CD4-positive, alpha-beta T cell treated with Interleukin-15 for 4 hours (primary cell): ENCODE results near the gene CNIH2.
"Not testable (repeated sequence)": the region's sequence is repeated elsewhere in the genome, so short reads cannot be mapped to it uniquely, and the experiment has no call there.

ENCODE experiments used
- DNase-seq: peaks from one replicate; pipeline ENCODE4 v3.0.0-alpha.2; 2020; ENCODE audit warnings: low spot score

CNIH2 gene

DNA sequence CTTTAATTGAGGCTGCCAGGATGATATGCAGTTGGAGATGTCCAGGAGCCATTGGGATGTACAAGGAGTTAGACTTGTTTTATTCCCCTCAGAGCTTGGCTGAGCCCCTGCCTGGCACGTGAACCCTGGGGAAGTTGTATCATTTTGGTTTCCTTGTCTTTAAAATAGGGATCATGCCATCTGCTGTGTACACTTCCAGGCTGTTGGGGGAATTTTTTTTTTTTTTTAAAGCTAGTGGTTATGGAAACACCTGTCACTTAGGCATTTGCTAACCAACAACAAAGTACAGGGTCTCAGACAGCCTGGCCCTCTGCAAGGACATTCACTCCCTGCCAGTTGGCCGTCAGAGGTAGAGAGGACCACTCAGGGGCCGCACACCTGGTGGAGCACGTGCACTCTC, 18.0 kb upstream of the CNIH2 start:
- DNase-seq, result no peak

DNA sequence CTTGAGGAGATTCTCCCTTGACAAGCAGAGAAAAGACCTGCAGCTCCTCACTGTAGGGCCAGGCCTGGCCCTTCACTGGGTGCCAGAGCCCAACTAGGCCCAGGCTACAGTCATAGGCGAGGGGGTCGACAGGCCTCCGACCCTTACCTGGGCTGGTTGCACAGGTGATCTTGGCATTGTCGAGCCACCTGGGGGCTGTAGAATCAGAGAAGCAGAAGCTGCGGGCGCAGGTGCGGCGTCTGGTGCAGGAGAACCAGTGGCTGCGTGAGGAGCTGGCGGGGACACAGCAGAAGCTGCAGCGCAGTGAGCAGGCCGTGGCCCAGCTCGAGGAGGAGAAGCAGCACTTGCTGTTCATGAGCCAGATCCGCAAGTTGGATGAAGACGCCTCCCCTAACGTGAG, 16.4 kb upstream of the CNIH2 start:
- DNase-seq, result no peak

DNA sequence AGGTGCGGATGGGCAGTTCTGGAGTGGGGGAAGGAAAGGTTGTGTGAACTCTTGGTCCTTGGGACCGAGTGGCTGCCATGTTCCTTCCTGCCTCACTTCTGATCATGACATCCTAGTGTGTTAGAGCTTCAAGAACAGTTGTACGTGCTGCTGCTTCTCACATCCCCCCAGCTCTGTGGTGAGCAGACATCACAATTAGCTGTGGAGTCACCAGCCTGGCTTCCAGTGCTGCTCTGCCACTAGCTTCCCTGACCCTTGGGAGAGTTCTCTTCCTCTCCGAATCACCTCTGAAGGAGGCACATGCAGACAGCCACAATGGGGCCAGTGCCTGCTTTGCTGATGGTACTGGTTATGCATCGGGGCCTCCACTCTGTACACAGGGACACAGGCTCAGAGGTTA, 15.8 kb upstream of the CNIH2 start:
- DNase-seq, result no peak

DNA sequence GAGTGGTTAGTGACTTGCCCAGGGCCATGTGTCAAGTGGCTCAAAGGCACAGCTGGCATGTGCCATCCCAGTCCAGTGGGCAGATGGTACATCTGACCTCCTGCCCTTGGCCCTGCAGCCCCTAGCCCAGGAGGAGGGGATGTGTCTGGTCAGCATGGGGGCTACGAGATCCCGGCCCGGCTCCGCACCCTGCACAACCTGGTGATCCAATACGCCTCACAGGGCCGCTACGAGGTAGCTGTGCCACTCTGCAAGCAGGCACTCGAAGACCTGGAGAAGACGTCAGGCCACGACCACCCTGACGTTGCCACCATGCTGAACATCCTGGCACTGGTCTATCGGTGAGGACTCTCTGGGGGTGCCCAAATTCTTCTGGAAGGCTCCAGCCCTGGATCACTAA, 15.3 kb upstream of the CNIH2 start:
- no peak for DNase-seq

DNA sequence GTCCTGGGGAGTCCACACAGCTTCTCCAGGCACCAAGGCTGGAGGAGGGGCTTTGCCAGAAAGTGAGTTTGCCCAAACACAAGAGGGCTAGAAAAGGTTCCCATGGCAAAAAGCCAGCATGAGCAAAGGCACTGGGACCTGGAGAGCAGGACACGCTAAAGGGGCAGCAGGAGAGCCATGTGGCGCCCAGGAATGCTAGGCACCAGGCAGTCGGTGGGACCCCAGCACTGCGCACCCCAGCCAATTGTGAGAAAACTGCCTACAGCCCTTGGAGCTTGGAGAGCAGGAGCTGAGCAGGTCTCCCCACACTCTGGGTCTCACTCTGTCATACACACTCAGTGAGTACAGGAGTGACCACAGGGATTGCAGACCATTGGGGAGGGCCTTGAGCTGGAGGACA, 14.7 kb upstream of the CNIH2 start:
- no peak for DNase-seq

DNA sequence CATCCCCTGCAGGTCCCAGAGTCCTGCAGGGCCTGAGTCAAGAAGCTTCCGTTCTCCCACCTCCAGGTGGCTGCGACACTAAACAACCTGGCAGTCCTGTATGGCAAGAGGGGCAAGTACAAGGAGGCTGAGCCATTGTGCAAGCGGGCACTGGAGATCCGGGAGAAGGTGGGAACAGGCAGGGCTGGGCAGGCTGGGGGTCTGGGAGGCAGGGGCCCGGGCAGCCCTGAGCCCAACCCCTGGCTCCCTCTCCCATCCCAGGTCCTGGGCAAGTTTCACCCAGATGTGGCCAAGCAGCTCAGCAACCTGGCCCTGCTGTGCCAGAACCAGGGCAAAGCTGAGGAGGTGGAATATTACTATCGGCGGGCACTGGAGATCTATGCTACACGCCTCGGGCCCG, 14.2 kb upstream of the CNIH2 start:
- no peak for DNase-seq

DNA sequence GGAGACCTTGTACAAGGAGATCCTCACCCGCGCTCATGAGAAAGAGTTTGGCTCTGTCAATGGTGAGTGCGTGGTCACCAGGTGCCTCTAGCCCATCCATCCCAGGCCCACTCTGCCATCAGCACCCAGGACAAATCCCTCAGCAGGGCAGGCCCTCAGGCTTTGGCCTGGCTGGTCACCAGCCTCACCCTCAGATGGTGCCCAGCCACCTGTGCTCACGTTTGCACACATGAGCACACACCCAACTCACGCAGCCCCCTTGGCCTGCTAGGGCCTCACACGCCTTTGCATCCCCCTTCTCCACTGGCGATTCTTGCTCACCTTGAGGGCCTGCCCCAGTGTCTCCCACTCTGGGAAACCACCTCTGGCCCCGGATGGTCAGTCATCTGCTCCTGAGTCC, 13.6 kb upstream of the CNIH2 start:
- no peak for DNase-seq

DNA sequence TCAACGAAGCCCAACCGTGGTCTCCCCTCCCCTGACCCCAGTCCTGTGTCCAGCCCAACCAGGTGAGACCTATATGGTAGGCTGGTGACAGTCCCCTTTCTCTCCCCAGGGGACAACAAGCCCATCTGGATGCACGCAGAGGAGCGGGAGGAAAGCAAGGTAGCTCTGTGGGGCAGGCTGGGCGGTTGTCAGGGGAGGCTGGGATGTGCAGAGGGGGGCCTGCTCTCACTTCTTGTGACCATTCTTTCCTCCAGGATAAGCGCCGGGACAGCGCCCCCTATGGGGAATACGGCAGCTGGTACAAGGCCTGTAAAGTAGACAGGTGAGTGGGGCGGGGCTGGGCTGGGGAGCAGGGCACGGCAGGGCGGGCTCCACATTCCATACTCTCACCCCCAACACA, 13.1 kb upstream of the CNIH2 start:
- DNase-seq, result peak; percentile 31

DNA sequence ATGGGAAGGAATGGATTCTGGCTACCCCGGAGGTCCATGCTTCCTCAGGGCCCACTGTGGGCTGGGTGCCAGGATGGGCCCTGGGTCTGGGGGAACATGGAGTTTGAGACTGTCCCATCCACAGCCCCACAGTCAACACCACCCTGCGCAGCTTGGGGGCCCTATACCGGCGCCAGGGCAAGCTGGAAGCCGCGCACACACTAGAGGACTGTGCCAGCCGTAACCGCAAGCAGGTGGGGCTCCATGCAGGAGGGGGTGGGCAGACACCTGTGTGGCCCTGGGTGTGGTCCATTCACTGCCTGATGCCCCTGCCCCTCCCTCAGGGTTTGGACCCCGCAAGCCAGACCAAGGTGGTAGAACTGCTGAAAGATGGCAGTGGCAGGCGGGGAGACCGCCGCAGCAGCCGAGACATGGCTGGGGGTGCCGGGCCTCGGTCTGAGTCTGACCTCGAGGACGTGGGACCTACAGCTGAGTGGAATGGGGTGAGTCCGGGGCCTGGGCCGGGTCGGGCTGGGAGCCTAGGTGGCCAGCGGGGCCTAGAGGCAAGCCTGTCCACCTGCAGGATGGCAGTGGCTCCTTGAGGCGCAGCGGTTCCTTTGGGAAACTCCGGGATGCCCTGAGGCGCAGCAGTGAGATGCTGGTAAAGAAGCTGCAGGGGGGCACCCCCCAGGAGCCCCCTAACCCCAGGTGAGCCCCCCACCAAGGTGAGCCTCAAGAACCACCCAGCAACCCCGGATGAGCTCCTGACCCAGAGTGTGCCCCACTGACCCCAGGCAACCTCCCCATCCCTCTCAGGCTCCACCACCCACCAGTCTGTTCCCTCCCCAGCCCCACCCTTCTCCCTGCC, 12.2 kb upstream of the CNIH2 start:
- no peak for DNase-seq

DNA sequence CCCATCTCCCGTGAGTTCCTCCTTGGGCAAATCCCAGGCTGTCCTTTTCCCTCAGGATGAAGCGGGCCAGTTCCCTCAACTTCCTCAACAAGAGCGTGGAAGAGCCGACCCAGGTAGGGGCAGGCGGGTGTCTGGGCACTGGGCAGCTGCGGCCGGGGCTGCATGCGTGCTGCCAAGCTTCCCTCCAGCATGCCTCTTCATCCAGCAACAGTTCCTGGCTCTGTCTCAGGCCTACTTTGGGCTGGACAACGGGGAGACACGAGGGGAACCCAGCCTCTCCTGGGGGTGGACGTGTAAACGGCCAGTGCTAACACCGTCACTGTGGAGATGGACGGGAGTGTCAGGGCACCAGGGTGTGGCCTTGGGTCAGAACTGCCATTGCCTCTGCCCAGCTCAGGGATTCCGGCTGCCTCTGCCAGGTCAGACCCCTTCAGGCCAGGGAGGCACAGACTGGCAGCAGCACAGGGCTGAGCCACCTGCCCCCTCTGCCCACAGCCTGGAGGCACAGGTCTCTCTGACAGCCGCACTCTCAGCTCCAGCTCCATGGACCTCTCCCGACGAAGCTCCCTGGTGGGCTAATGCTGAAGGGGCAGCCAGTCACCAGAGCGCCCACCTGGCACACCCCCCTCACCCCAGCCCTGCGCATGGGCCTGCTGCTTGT, 11.5 kb upstream of the CNIH2 start:
- DNase-seq, result no peak

DNA sequence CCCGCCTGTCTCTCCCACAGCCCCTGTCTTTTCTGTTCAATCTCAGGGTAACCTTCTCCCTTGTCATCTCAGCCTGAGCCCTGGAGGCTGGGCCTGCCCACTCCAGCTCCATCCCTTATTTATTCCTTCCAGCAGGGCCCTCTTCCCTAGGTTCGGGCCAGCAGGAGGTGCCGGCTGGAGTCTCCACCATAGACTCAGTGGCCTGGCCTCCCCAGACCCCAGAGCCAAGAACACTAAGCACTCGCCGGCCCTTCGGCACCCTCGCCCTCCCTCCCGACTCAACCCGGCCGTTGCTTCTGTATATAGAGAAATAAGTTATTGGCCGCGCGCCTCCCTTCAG, 11.0 kb upstream of the CNIH2 start:
- DNase-seq, result no peak

DNA sequence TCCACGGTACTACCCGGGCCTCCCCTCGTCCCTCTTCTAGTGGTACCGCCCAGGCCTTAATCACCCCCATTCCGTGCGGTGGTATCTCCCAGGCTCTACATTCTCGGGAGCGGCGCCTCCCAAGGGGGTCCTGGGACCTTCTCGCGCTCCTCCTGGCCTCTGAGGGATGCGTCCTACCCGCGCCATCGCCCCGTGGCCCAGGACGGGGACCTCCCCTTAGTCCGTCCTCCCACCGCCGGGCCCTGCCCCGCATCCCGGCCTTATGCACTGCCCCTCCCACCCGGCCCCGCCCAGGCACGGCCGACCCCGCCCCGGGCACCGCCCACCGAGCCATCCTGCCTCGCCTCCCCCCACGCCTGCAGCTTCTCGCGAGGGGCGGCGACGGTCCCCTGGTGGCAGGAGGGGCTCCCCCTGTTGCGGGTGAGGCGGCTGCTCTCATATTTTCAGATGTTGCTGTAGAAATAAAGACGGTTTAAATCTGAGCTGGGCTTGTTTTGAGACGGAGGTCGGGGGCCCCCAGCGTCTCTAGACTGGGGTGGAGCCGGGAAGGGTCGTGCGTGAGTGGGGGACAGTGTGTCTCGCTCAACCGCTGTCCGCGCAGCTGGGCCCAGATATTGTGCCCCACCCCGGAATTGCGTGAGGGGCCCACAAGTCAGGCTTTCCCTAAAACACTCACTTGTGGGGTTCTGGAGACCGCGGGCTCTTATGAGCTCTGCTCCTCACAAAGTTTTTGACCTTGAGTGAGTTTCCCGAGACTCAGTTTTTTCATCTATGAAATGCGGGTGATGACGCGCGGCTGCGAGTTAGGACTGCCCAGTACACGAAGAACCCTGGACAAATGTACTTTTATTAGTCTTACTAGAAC, 10.4 kb upstream of the CNIH2 start:
- DNase-seq, result peak; percentile 86

DNA sequence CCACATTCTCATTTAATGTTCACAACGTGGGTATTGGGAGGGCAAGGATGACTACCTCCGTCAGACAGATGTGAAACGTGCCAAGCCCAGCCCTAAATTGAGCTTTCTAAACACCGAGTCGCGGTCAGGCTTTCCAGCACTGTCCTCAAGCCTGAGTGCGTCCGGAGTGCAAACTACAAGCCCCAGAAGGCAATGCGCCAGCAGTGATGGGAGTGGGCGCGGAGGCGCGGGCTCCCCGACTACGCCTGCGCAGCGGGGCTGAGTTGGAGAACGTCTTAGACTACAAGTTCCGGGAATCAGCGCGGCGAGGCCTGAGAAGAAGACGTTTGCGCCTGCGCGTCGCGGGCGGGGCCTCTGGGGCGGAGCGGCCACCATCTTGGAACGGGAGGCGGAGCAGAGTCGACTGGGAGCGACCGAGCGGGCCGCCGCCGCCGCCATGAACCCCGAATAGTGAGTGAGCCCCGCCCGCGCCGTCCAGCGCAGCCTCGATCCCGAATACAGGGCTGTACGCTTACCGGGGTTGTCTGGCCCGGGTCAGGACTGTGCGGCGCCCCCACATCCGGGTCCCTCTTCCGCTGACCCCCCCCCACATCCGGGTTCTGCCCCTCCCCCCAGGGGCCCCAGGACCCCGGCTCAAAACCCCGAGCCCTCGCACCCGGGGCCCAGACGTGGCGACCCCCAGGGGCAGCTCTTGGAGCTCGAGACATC, 9.6 kb upstream of the CNIH2 start, which contains the start of gene RAB1B:
TSS of gene RAB1B (plus strand) at position 396 of the 708 bp plus-strand sequence. CDS start at position 437, 41 bp downstream.
- peak; percentile 100 for DNase-seq

DNA sequence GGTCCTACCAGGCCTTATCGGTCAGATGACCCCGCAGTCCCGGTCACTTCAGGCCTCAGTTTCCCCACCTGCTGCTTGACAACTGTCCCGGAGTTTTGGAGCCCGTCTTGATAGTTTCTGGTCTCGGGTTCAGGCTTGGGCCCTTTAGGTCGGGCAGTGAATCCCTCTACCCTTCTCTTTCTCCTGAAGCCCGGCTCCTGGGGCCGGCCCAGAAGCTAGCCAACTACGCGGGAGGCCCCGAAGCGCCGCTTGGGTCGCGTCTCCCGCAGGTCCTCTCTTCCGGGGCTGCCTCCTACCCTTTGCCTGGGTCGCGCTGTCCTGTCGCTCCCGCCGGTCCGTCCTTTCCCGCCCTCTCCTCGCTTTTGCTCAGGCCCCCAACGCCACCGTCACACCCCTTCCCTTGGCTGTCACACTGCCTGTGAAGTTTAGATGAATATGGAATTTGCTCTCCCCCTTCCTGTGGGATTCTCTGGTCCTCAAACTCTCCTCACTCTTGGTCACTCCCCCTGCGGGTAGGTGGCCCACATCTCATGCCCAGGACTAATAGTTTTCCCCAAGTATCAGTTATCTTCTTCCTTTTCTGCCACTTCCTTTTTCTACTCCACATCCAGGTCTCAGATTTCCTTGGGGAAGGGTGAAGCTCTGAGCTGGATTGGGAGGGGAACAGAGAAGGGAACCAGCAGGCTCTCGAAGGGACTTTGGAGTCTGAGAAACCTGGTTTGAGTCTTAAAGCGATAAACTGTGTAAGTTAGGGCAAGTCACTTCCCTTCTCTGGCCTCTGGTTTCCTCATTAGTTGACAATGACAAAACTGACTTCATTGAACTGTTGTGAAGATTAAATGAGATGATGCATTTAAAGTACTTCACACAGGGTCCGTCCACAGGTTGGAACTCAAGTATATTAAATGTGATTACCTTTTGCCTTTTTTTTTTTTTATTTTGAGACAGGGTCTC, 8.7 kb upstream of the CNIH2 start:
- peak; percentile 17 for DNase-seq

DNA sequence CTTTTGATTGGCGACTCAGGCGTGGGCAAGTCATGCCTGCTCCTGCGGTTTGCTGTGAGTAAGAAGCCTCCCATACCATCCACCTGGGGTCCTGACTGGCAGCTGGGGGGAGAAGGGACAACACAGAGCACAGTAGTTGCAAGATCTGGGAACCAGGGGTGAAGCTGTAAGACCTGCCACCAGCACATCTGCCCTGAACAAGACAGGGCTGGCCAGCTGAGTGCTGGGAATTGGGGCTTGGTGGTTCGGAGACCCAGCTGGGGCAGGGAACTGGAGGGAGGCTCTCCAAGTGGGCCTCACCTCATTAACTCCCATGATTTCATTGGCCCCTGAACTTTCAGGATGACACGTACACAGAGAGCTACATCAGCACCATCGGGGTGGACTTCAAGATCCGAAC, 6.2 kb upstream of the CNIH2 start:
- no peak for DNase-seq

DNA sequence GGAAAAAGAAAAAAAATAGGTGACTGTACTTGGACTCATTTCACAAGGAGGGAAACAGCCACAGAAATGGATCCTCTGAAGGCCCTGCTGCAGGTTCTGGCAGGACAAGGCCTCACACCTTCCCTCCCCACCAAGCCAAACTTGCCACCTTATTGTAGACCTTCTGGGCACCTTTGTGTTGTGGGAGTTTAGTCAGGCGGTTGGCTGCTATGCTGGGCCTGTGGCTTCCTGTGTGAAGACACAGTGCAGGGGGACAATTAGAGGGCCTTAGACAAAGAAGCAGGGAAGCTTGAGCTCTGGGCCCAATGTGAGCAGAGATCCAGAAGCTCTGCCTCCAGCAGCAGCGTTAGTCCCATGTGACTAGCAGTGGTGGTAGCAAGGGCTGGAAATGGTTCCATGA, 5.4 kb upstream of the CNIH2 start:
- peak; percentile 48 for DNase-seq

DNA sequence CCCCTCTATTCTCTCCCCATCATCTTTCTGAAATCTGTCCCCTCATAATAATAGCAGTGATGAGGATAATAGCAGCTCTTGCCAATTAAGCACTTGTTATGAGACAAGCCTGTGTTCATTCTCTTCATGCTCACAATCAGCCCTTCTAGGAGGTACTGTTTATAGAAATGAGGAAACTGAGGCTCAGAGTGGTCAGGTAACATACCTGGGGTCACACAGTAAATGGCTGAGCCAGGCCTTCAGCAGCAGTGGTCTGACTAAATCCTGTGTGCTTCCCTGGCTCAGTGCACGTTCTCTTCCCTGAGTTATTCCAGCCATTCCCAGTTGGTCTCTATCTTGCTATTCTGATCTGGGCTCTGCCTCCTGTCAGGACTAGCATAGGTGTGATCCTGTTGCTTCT, 3.8 kb upstream of the CNIH2 start:
- DNase-seq, result no peak

DNA sequence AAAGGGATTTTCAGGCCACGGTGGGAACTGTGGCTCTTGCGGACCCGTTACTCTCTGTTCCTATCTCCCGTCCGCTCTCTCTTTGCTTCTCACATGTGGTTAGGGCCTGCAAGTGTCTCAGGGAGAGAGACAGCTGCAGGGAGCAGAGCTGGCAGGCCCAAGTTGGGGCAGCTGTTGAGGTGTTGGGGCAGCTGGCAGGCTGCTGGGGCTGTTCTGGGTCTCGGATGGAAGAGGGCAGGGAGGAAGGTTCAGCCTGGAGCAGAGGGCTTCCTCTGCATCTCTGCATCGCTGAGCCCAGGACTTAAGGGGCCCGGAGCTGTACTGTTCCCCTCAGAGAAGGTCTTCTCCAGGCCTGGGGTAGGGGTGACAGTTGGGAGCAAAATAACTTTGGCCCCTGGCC, 2.6 kb upstream of the CNIH2 start:
- no peak for DNase-seq

DNA sequence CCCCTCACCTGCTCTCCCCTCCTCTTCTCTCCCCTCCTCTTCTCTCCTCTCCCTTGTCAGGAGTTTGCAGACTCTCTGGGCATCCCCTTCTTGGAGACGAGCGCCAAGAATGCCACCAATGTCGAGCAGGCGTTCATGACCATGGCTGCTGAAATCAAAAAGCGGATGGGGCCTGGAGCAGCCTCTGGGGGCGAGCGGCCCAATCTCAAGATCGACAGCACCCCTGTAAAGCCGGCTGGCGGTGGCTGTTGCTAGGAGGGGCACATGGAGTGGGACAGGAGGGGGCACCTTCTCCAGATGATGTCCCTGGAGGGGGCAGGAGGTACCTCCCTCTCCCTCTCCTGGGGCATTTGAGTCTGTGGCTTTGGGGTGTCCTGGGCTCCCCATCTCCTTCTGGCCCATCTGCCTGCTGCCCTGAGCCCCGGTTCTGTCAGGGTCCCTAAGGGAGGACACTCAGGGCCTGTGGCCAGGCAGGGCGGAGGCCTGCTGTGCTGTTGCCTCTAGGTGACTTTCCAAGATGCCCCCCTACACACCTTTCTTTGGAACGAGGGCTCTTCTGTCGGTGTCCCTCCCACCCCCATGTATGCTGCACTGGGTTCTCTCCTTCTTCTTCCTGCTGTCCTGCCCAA, 1.9 kb upstream of the CNIH2 start:
- no peak for DNase-seq

DNA sequence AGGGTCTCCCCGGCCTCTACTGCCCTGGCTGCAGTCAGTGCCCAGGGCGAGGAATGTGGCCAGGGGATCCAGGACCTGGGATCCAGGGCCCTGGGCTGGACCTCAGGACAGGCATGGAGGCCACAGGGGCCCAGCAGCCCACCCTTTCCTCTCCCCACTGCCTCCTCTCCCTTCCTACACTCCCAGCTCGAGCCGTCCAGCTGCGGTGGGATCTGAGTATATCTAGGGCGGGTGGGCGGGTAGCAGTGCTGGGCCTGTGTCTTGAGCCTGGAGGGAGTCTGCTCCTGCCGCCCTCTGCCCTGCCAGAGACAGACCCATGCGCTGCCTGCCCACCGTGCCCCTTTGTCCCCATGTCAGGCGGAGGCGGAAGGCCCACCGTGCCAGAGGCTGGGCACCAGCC, 1.4 kb upstream of the CNIH2 start:
- not testable (repeated sequence) for DNase-seq

DNA sequence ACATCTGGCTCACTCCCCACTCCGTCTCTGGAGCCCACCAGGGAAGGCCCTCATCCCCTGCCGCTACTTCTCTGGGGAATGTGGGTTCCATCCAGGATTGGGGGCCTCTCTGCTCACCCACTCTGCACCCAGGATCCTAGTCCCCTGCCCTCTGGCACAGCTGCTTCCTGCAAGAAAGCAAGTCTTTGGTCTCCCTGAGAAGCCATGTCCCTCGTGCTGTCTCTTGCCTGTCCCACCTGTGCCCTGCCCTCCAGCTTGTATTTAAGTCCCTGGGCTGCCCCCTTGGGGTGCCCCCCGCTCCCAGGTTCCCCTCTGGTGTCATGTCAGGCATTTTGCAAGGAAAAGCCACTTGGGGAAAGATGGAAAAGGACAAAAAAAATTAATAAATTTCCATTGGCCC, 911 bp upstream of the CNIH2 start:
- DNase-seq, result not testable (repeated sequence)
